ENCODE results near the gene DAND5. TPM values are rescaled to one million over a fixed set of nuclear protein-coding genes. Genes with fewer than 3 reads are reported as not detected.

DAND5 gene
- under 1 TPM; 0.15 to 0.20 TPM for total RNA-seq

GRCh38 chr19:12969292-12969988 is at the start of gene DAND5:
TSS of gene DAND5 (plus strand) at chr19:12969576. CDS start at chr19:12969661, 85 bp downstream.
- CTCF ChIA-PET = interaction anchor here (1.9 to 5.9 kb wide), 2 partner anchors 9 kb away, joined by 5 to 98 read pairs; no protein-coding TSS in a partner anchor
- DNase-seq = no peak
- POLR2A ChIA-PET = no interaction called here
- Mint-ChIP-seq H3K27me3 (no peaks in the 10 kb centered on the region), H3K27ac (no peak within 1 kb of the TSS), H3K4me1 (peaks cover 8% of the 10 kb centered on the region), H3K9me3 (no peaks in the 10 kb centered on the region), H3K4me3 (no peak within 1 kb of the TSS), H3K36me3 (ENCODE audit: low read depth) (no peaks in the 10 kb centered on the region)

- DNase-seq = no peak
- H3K27me3 Mint-ChIP-seq = peaks cover 2% of the 10 kb centered on the region
- no peak overlapping the region for H3K4me3 Mint-ChIP-seq
- peaks cover 20% of the 10 kb centered on the region for H3K4me1 Mint-ChIP-seq
- peaks cover 36% of the 10 kb centered on the region for H3K36me3 Mint-ChIP-seq (ENCODE audit: low read depth)
- ChIA-PET CTCF (interaction anchor here (0.6 to 1.1 kb wide), 4 partner anchors 30 to 173 kb away, joined by 3 to 5 read pairs (median 3); partner anchors contain the start of gene GCDH), POLR2A (no interaction called here)
- H3K9me3 Mint-ChIP-seq = peaks cover 4% of the 10 kb centered on the region
- peak overlapping the region; percentile 62 for H3K27ac Mint-ChIP-seq
Measured at GRCh38 chr19:12921047-12921446, 48.3 kb upstream of the DAND5 start.

GRCh38 chr19:12922959-12923358 is 46.4 kb upstream of the DAND5 start:
- Mint-ChIP-seq H3K4me3 (no peak overlapping the region), H3K27me3 (peaks cover 2% of the 10 kb centered on the region), H3K27ac (peak overlapping the region; percentile 17), H3K4me1 (peaks cover 20% of the 10 kb centered on the region), H3K36me3 (ENCODE audit: low read depth) (peaks cover 48% of the 10 kb centered on the region), H3K9me3 (peaks cover 4% of the 10 kb centered on the region)
- no peak for DNase-seq
- CTCF ChIA-PET = interaction anchor here (1.9 kb wide), 1 partner anchor 10 kb away, joined by 7 read pairs; the partner anchor contains the start of gene FARSA
- POLR2A ChIA-PET = no interaction called here

GRCh38 chr19:12924621-12925310 is 44.6 kb upstream of the DAND5 start:
- no peaks in the 10 kb centered on the region for H3K9me3 Mint-ChIP-seq
- H3K4me3 Mint-ChIP-seq = no peak overlapping the region
- H3K27ac Mint-ChIP-seq = no peak overlapping the region
- H3K4me1 Mint-ChIP-seq = peaks cover 8% of the 10 kb centered on the region
- H3K36me3 Mint-ChIP-seq (ENCODE audit: low read depth) = peaks cover 54% of the 10 kb centered on the region
- ChIA-PET CTCF (interaction anchor here (0.7 to 1.9 kb wide), 2 partner anchors 8 to 9 kb away, joined by 3 to 7 read pairs; partner anchors contain the start of gene FARSA), POLR2A (no interaction called here)
- no peak for DNase-seq
- H3K27me3 Mint-ChIP-seq = no peaks in the 10 kb centered on the region

GRCh38 chr19:12930002-12930645 is 39.3 kb upstream of the DAND5 start:
- Mint-ChIP-seq H3K27me3 (no peaks in the 10 kb centered on the region), H3K4me3 (no peak overlapping the region), H3K36me3 (ENCODE audit: low read depth) (peaks cover 44% of the 10 kb centered on the region), H3K4me1 (peaks cover 26% of the 10 kb centered on the region), H3K9me3 (no peaks in the 10 kb centered on the region), H3K27ac (no peak overlapping the region)
- DNase-seq = no peak
- CTCF ChIA-PET = interaction anchor here (1.2 to 1.6 kb wide), 2 partner anchors 35 to 131 kb away, joined by 3 read pairs; no protein-coding TSS in a partner anchor
- POLR2A ChIA-PET = interaction anchor here (0.6 kb wide), 1 partner anchor 51 kb away, joined by 3 read pairs; no protein-coding TSS in a partner anchor

- no peaks in the 10 kb centered on the region for H3K9me3 Mint-ChIP-seq
- DNase-seq = no peak
- ChIA-PET POLR2A (no interaction called here), CTCF (interaction anchor here (1.3 to 2.2 kb wide), 4 partner anchors 8 to 48 kb away, joined by 3 to 7 read pairs (median 6); no protein-coding TSS in a partner anchor)
- peak overlapping the region; percentile 96 for H3K4me3 Mint-ChIP-seq
- H3K27ac Mint-ChIP-seq = peak overlapping the region; percentile 89
- no peaks in the 10 kb centered on the region for H3K27me3 Mint-ChIP-seq
- H3K36me3 Mint-ChIP-seq (ENCODE audit: low read depth) = peaks cover 31% of the 10 kb centered on the region
- peaks cover 41% of the 10 kb centered on the region for H3K4me1 Mint-ChIP-seq
Measured at GRCh38 chr19:12932392-12933286, 36.7 kb upstream of the DAND5 start.

- Mint-ChIP-seq H3K27me3 (no peaks in the 10 kb centered on the region), H3K27ac (peak within 1 kb of the TSS; percentile 89), H3K4me3 (peak within 1 kb of the TSS; percentile 96), H3K9me3 (no peaks in the 10 kb centered on the region), H3K36me3 (ENCODE audit: low read depth) (peaks cover 28% of the 10 kb centered on the region), H3K4me1 (peaks cover 46% of the 10 kb centered on the region)
- CTCF ChIA-PET = interaction anchor here (1.3 to 2.2 kb wide), 4 partner anchors 9 to 49 kb away, joined by 3 to 7 read pairs (median 6); no protein-coding TSS in a partner anchor
- DNase-seq = peak; percentile 92
- POLR2A ChIA-PET = no interaction called here
Measured at GRCh38 chr19:12933287-12934072, 35.9 kb upstream of the DAND5 start, which contains the start of gene FARSA. TSS of gene FARSA (minus strand) at chr19:12933711. CDS start at chr19:12933696, 15 bp downstream.

GRCh38 chr19:12935071-12935470 is 34.3 kb upstream of the DAND5 start:
- ChIA-PET CTCF (interaction anchor here (0.6 kb wide), 1 partner anchor 98 kb away, joined by 4 read pairs; no protein-coding TSS in a partner anchor), POLR2A (no interaction called here)
- Mint-ChIP-seq H3K4me1 (peaks cover 55% of the 10 kb centered on the region), H3K27me3 (no peaks in the 10 kb centered on the region), H3K4me3 (no peak overlapping the region), H3K27ac (no peak overlapping the region), H3K36me3 (ENCODE audit: low read depth) (peaks cover 36% of the 10 kb centered on the region), H3K9me3 (no peaks in the 10 kb centered on the region)
- no peak for DNase-seq

- ChIA-PET POLR2A (no interaction called here), CTCF (no interaction called here)
- peaks cover 61% of the 10 kb centered on the region for H3K4me1 Mint-ChIP-seq
Measured at GRCh38 chr19:12936582-12936981, 32.8 kb upstream of the DAND5 start.

GRCh38 chr19:12937093-12937926 is 32.1 kb upstream of the DAND5 start:
- Mint-ChIP-seq H3K4me1 (peaks cover 63% of the 10 kb centered on the region), H3K9me3 (no peaks in the 10 kb centered on the region), H3K27me3 (no peaks in the 10 kb centered on the region), H3K4me3 (peak overlapping the region; percentile 100), H3K36me3 (ENCODE audit: low read depth) (peaks cover 42% of the 10 kb centered on the region), H3K27ac (peak overlapping the region; percentile 96)
- ChIA-PET POLR2A (interaction anchor here (0.8 to 1.5 kb wide), 3 partner anchors 18 to 59 kb away, joined by 3 to 5 read pairs (median 4); partner anchors contain the start of gene SYCE2), CTCF (interaction anchor here (0.6 to 1.6 kb wide), 8 partner anchors 11 to 157 kb away, joined by 3 to 6 read pairs (median 4); partner anchors contain the start of genes GCDH and SYCE2)
- peak; percentile 20 for DNase-seq

More at GRCh38 chr19:12936582-12936981, 32.8 kb upstream of the DAND5 start:
- no peak for DNase-seq
- H3K27ac Mint-ChIP-seq = peak overlapping the region; percentile 70
- H3K4me3 Mint-ChIP-seq = peak overlapping the region; percentile 15
- no peaks in the 10 kb centered on the region for H3K9me3 Mint-ChIP-seq
- H3K36me3 Mint-ChIP-seq (ENCODE audit: low read depth) = peaks cover 42% of the 10 kb centered on the region
- no peaks in the 10 kb centered on the region for H3K27me3 Mint-ChIP-seq

Data from activated CD4-positive, alpha-beta T cell treated with anti-CD3 and anti-CD28 coated beads, Interleukin-2, amount 10 ng/mL, durations not matched to agents 7 days and 5 days (primary cell).